DOHH2 (cell line): Measurements from ENCODE around the gene GRID2.

Experiments
- EZH2phosphoT487 ChIP-seq: fragments of 200-600 bp; sonication (generic); IDR thresholded peaks from 2 replicates; pipeline ENCODE4 v1.6.1; 2017; ENCODE audit warnings: borderline replicate concordance, mild to moderate bottlenecking, antibody characterized with exemption, low read length, moderate library complexity, mixed read lengths
- TF ChIP-seq, protein P1 (sequence below): fragments of 200-600 bp; sonication (generic); IDR thresholded peaks from one replicate; pipeline ENCODE4 v1.5.1; 2014; ENCODE audit warnings: antibody characterized with exemption, mild to moderate bottlenecking, low read depth, low read length; ENCODE audit not compliant: poor library complexity, severe bottlenecking

DNA sequence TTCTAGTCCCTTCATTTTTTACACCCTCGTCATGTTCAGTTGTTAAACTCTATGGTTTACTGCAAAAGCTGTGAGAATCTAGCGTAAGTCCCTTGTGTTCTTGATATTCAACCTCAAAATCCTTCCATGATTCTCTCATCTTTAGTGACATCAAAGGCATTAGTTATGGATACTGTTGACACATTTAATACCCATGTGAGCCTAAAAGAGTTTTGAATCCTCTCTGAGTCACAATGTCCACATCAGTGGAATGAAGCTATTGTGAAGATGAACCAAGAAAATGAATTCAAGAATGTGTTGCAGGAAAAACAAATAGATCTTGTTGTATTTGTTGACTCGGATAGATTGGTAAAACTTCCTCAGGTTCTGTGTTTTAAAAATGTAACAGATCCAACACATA lies 1130.1 kb downstream of the GRID2 start:
- TF ChIP-seq, protein P1, sequence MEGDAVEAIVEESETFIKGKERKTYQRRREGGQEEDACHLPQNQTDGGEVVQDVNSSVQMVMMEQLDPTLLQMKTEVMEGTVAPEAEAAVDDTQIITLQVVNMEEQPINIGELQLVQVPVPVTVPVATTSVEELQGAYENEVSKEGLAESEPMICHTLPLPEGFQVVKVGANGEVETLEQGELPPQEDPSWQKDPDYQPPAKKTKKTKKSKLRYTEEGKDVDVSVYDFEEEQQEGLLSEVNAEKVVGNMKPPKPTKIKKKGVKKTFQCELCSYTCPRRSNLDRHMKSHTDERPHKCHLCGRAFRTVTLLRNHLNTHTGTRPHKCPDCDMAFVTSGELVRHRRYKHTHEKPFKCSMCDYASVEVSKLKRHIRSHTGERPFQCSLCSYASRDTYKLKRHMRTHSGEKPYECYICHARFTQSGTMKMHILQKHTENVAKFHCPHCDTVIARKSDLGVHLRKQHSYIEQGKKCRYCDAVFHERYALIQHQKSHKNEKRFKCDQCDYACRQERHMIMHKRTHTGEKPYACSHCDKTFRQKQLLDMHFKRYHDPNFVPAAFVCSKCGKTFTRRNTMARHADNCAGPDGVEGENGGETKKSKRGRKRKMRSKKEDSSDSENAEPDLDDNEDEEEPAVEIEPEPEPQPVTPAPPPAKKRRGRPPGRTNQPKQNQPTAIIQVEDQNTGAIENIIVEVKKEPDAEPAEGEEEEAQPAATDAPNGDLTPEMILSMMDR, result no peak
- TF ChIP-seq EZH2phosphoT487, result no peak
